Measurements from ENCODE around the gene ABHD17B.

ABHD17B gene

DNA sequence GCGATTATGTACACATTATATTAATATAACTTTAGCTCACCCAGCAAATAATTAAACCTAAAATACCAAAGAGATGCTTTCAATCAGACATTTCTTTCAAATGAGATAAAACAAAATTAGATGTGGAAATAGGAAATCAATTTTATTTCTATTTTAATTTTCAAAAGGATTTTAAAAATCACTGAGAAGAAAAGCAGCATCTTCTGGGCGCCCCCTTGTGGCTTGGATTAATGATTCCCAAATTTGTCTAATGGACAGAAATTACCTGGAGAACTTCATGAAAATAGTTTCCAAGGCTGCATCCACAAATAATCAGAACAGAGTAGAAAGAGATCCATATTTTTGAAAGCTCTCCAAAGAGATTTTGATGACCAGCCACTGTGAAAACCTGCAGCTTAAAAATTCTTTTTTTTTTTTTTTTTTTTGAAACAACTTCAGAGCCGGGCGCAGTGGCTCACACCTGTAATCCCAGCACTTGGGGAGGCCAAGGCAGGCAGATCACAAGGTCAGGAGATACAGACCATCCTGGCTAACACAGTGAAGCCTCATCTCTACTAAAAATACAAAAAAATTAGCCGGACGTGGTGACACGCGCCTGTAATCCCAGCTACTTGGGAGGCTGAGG, 91.8 kb downstream of the ABHD17B start:
- peak; percentile 46 for DNase-seq (ENCODE audit: low spot score)

DNA sequence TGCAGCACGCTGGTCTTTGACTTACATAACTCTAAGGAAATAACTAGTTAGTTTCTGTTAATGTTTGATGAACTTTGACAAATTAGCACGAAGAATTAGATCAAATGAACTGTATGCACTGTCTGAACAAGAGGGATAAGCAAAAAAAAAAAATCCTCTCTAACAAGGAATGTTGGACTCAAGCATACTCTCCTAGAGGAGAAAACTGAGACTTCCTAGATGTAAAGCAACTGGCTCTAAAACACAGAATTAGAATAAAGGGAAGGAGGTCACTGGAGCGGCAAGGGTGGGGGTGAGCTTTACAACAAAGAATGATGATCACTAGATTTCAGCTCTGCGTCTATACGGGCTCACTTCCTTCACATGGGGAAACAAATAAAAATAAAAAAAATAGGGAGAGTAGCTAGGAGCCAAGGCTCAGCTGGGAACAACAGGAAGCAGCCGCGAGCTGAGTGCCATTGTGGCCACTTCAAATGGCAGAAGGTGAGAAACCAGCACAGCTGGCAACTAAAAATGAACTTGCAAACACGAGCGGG, 94.0 kb downstream of the ABHD17B start:
- no peak for DNase-seq (ENCODE audit: low spot score)
